MCF 10A (cell line): ENCODE measurements around the gene SNX33. TPM values are rescaled to one million over a fixed set of nuclear protein-coding genes. Genes with fewer than 3 reads are reported as not detected.

ENCODE experiments used
- BruUV-seq: library from RNA; stranded (reverse); fragments of 400-500 nt; replicated peaks from 2 replicates; lab custom pipeline; 2021; lab: Mats Ljungman, UMichigan
- CTCF ChIA-PET: fragments of 300-600 bp; sonication (Branson Sonifier 250); formaldehyde crosslinking; extraction: SDS; loops from one replicate; lab custom pipeline; 2021; ENCODE audit warnings: antibody characterized with exemption, inconsistent platforms; lab: Yijun Ruan, JAX
- POLR2A ChIA-PET: fragments of 300-600, 350-650 bp; sonication (Branson Sonifier 250); formaldehyde crosslinking; extraction: SDS; loops from one replicate; lab custom pipeline; 2020; ENCODE audit warnings: antibody characterized with exemption, inconsistent platforms; lab: Yijun Ruan, JAX
- DNase-seq: peaks from one replicate; pipeline ENCODE4 v3.0.0-alpha.2; 2018; ENCODE audit not compliant: unreplicated experiment
- H3K27ac Mint-ChIP-seq: one replicate; pipeline ENCODE4 v1.8.0; 2022; ENCODE audit warnings: mild to moderate bottlenecking, low read depth, mixed read lengths; ENCODE audit not compliant: unreplicated experiment
- H3K27me3 Mint-ChIP-seq: one replicate; pipeline ENCODE4 v1.8.0; 2022; ENCODE audit warnings: mixed read lengths; ENCODE audit not compliant: insufficient read depth, unreplicated experiment
- H3K36me3 Mint-ChIP-seq: one replicate; pipeline ENCODE4 v1.8.0; 2022; ENCODE audit warnings: mild to moderate bottlenecking, moderate library complexity, mixed read lengths; ENCODE audit not compliant: insufficient read depth, unreplicated experiment
- H3K4me1 Mint-ChIP-seq: one replicate; pipeline ENCODE4 v1.8.0; 2022; ENCODE audit warnings: mixed read lengths; ENCODE audit not compliant: insufficient read depth, unreplicated experiment
- H3K4me3 Mint-ChIP-seq: one replicate; pipeline ENCODE4 v1.8.0; 2022; ENCODE audit warnings: mild to moderate bottlenecking, moderate library complexity, mixed read lengths; ENCODE audit not compliant: unreplicated experiment
- H3K9me3 Mint-ChIP-seq: one replicate; pipeline ENCODE4 v1.8.0; 2022; ENCODE audit warnings: mixed read lengths; ENCODE audit not compliant: unreplicated experiment
- intact Hi-C: fragments of 100-400 bp; cut with micrococcal nuclease; formaldehyde crosslinking; loops from 2 replicates; pipeline ENCODE4 v1.14.1; 2022
- total RNA-seq: library from RNA; stranded (reverse); gene quantifications from 2 replicates; pipeline ENCODE4 v1.2.3, GENCODE V29; 2022
- TF ChIP-seq, protein P1 (sequence below): fragments of 200-600 bp; IDR thresholded peaks from one replicate; pipeline ENCODE4 v1.8.0; 2022; ENCODE audit warnings: antibody characterized with exemption, mild to moderate bottlenecking; ENCODE audit not compliant: unreplicated experiment

Gene SNX33
- total RNA-seq, 1 experiment from 2014 or later: 15.2 TPM

- POLR2A ChIA-PET: interaction anchor here (0.6 to 7.0 kb wide), 10 partner anchors 17 to 261 kb away, joined by 3 to 111 read pairs (median 4); partner anchors contain the start of genes IMP3, PTPN9, SIN3A and SNUPN
Measured at GRCh38 chr15:75669191-75669878, 21.6 kb downstream of the SNX33 start.

GRCh38 chr15:75669879-75670212 is 22.1 kb downstream of the SNX33 start:
- TF ChIP-seq, protein P1, sequence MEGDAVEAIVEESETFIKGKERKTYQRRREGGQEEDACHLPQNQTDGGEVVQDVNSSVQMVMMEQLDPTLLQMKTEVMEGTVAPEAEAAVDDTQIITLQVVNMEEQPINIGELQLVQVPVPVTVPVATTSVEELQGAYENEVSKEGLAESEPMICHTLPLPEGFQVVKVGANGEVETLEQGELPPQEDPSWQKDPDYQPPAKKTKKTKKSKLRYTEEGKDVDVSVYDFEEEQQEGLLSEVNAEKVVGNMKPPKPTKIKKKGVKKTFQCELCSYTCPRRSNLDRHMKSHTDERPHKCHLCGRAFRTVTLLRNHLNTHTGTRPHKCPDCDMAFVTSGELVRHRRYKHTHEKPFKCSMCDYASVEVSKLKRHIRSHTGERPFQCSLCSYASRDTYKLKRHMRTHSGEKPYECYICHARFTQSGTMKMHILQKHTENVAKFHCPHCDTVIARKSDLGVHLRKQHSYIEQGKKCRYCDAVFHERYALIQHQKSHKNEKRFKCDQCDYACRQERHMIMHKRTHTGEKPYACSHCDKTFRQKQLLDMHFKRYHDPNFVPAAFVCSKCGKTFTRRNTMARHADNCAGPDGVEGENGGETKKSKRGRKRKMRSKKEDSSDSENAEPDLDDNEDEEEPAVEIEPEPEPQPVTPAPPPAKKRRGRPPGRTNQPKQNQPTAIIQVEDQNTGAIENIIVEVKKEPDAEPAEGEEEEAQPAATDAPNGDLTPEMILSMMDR: no peak
- POLR2A ChIA-PET: interaction anchor here (0.7 to 7.0 kb wide), 6 partner anchors 18 to 217 kb away, joined by 3 to 111 read pairs (median 14); partner anchors contain the start of genes IMP3, PTPN9, SIN3A and SNX33
- peak overlapping the region; percentile 78 for H3K27ac Mint-ChIP-seq
- H3K36me3 Mint-ChIP-seq: no peaks in the 10 kb centered on the region
- H3K4me3 Mint-ChIP-seq: no peak overlapping the region
- no TSS peak for BruUV-seq
- CTCF ChIA-PET: interaction anchor here (1.0 to 1.7 kb wide), 2 partner anchors 11 to 30 kb away, joined by 3 to 5 read pairs; partner anchors contain the start of gene IMP3
- H3K4me1 Mint-ChIP-seq: peaks cover 40% of the 10 kb centered on the region
- intact Hi-C loops: no loop called here
- no peak for DNase-seq
- H3K9me3 Mint-ChIP-seq: peaks cover 7% of the 10 kb centered on the region
- no peaks in the 10 kb centered on the region for H3K27me3 Mint-ChIP-seq

More at GRCh38 chr15:75669191-75669878, 21.6 kb downstream of the SNX33 start:
- Mint-ChIP-seq H3K4me3 (no peak overlapping the region), H3K4me1 (peaks cover 45% of the 10 kb centered on the region), H3K9me3 (peaks cover 7% of the 10 kb centered on the region), H3K27ac (peak overlapping the region; percentile 78), H3K27me3 (no peaks in the 10 kb centered on the region), H3K36me3 (no peaks in the 10 kb centered on the region)
- peak; percentile 92 for DNase-seq
- CTCF ChIA-PET: interaction anchor here (0.8 to 1.7 kb wide), 6 partner anchors 15 to 218 kb away, joined by 4 to 7 read pairs (median 5); partner anchors contain the start of genes IMP3 and SIN3A
- TF ChIP-seq, protein P1: no peak
- intact Hi-C loops: no loop called here
- BruUV-seq: no TSS peak

DNA sequence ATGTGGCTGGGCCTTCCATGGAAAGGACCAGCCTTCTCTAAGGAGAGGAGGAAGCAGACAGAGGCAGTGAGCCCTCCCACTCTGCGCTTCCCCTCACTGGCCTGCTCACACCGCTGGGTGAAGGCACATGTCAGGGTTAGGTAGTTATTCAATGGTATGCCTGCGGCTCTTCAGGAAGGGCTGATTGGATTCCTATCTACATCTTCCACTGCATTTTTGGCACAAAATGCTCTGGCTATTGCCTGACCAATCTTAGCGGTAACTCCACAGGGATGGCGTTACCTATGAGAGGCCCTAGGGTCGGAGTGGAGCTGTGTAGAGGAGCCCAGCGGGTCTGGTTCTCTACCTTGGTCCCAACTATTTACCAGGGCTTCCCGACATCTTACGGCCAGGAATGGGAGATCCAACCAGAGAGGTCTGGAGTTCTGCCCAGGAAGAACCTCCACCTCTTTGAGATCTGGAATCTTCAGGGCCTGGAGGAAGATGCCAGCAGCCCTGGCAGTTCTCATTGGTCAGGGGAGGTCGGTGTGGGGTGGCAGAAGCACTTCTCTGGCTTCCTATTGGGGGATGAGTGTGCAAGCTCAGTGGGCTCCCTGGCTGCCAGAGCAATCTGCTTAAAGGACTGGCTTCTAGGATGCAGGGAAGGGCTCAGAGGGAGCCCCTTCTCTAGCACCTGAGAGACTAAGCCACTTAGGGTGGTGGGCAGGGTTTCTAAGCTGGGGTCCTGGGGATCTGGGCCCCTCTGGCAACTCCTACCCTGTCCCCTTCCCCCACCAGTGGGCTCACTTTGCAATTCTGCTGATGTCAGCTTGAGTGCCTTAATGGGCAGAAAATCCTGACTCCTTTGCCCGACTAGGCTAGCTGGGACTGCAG is 24.3 kb downstream of the SNX33 start:
- intact Hi-C loops: no loop called here
- CTCF ChIA-PET: interaction anchor here (0.6 to 1.8 kb wide), 7 partner anchors 10 to 459 kb away, joined by 3 to 7 read pairs (median 3); no protein-coding TSS in a partner anchor
- TF ChIP-seq, protein P1: no peak
- no peak overlapping the region for H3K4me3 Mint-ChIP-seq
- no peak overlapping the region for H3K27ac Mint-ChIP-seq
- H3K9me3 Mint-ChIP-seq: no peaks in the 10 kb centered on the region
- no peaks in the 10 kb centered on the region for H3K27me3 Mint-ChIP-seq
- POLR2A ChIA-PET: interaction anchor here (0.9 to 2.1 kb wide), 6 partner anchors 11 to 52 kb away, joined by 4 to 8 read pairs (median 4); partner anchors contain the start of genes IMP3 and SNX33
- H3K4me1 Mint-ChIP-seq: peaks cover 21% of the 10 kb centered on the region
- no TSS peak for BruUV-seq
- H3K36me3 Mint-ChIP-seq: no peaks in the 10 kb centered on the region
- no peak for DNase-seq
